Body of pancreas (tissue), 4 donors: Measurements from ENCODE around the gene RSPRY1. TPM values are rescaled to one million over a fixed set of nuclear protein-coding genes. Genes with fewer than 3 reads are reported as not detected.

Experiments used
- ATAC-seq: fragments of 150-250 bp; one replicate; pipeline ENCODE4 v1.9.1; 2016
- DNase-seq, 4 donors: peaks; one replicate each; pipeline ENCODE4 v3.0.0-alpha.2; 2019
- H3K27ac ChIP-seq, 4 donors: fragments of 200-600 bp; sonication (generic); 1 replicate in 3 of 4; 2 replicates in 1 of 4; pipeline versions ENCODE4 v1.5.1 to v1.6.1; 2016 to 2019; ENCODE audit warnings: mild to moderate bottlenecking in 1 of 4, mixed read lengths in 1 of 4, moderate library complexity in 1 of 4
- H3K27me3 ChIP-seq, 2 donors: fragments of 200-600 bp; sonication (generic); one replicate each; pipeline ENCODE4 v1.6.0; 2016; ENCODE audit warnings: mild to moderate bottlenecking in 1 of 2
- H3K36me3 ChIP-seq, 2 donors: fragments of 200-600 bp; sonication (generic); replicated peaks in 1 of 2; 2 replicates each; pipeline ENCODE4 v1.5.1; 2016; ENCODE audit warnings: low read depth in 2 of 2; ENCODE audit not compliant: insufficient read depth in 1 of 2
- H3K4me1 ChIP-seq: fragments of 200-600 bp; sonication (generic); one replicate; pipeline ENCODE4 v1.6.0; 2016
- H3K4me3 ChIP-seq, 2 donors: fragments of 200-600 bp; sonication (generic); 1 replicate in 1 of 2; 2 replicates in 1 of 2; pipeline ENCODE4 v1.5.1; 2016 to 2019
- H3K9me3 ChIP-seq, 3 donors: fragments of 200-600 bp; sonication (generic); 1 replicate in 2 of 3; 2 replicates in 1 of 3; pipeline ENCODE4 v1.5.1; 2016
- POLR2A ChIP-seq, 3 donors: fragments of 450-650 bp; IDR thresholded peaks; one replicate each; pipeline ENCODE4 v1.6.1; 2016; ENCODE audit warnings: antibody characterized with exemption in 3 of 3, mild to moderate bottlenecking in 2 of 3
- whole genome bisulfite sequencing, 2 donors: methylation state at CpG; one replicate each; pipeline ENCODE4 v1.1.5; 2017; 5-methylcytosine and 5-hydroxymethylcytosine counted together
- intact Hi-C: fragments of 100-400 bp; cut with DNase I; formaldehyde crosslinking; loops from one replicate; pipeline ENCODE4 v1.15.1; 2023
- total RNA-seq, 2 donors: library from RNA; depleted of rRNA; stranded (reverse); fragments of >200 nt; gene quantifications; one replicate each; pipeline ENCODE4 v1.1.0, GENCODE V29; 2016
- TF ChIP-seq, protein P1 (sequence below), 7 experiments: fragments of 450-650 bp in 4 of 7; fragments of 200-600 bp in 3 of 7; sonication (generic) in 3 of 7; IDR thresholded peaks; one replicate each; pipeline ENCODE4 v1.5.1; 2016 to 2019; ENCODE audit warnings: antibody characterized with exemption in 7 of 7

The RSPRY1 gene
- total RNA-seq, 2 donors from 2014 or later = 13.8 to 31.4 TPM

GRCh38 chr16:57140931-57141668 is 45.0 kb upstream of the RSPRY1 start:
- ATAC-seq = no peak
- DNase-seq = no peak
- Histone ChIP-seq H3K4me3 (no peak overlapping the region), H3K4me1 (no peaks in the 10 kb centered on the region), H3K27ac (no peak overlapping the region), H3K27me3 (no peaks in the 10 kb centered on the region), H3K9me3 (no peaks in the 10 kb centered on the region), H3K36me3 (no peaks in the 10 kb centered on the region)
- WGBS, 2 donors = 83 to 94% methylated on average over 4 to 6 of the region's 7 CpGs
- no peak for TF ChIP-seq POLR2A (IDR thresholded peaks at IDR 0.05)
- TF ChIP-seq, protein P1, sequence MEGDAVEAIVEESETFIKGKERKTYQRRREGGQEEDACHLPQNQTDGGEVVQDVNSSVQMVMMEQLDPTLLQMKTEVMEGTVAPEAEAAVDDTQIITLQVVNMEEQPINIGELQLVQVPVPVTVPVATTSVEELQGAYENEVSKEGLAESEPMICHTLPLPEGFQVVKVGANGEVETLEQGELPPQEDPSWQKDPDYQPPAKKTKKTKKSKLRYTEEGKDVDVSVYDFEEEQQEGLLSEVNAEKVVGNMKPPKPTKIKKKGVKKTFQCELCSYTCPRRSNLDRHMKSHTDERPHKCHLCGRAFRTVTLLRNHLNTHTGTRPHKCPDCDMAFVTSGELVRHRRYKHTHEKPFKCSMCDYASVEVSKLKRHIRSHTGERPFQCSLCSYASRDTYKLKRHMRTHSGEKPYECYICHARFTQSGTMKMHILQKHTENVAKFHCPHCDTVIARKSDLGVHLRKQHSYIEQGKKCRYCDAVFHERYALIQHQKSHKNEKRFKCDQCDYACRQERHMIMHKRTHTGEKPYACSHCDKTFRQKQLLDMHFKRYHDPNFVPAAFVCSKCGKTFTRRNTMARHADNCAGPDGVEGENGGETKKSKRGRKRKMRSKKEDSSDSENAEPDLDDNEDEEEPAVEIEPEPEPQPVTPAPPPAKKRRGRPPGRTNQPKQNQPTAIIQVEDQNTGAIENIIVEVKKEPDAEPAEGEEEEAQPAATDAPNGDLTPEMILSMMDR (IDR thresholded peaks at IDR 0.05) = no peak
- intact Hi-C loops = no loop called here

- Histone ChIP-seq H3K27me3 (no peaks in the 10 kb centered on the region), H3K9me3 (no peaks in the 10 kb centered on the region), H3K36me3 (no peaks in the 10 kb centered on the region), H3K4me1 (peaks cover 3% of the 10 kb centered on the region), H3K27ac (no peak overlapping the region), H3K4me3 (no peak overlapping the region)
- 80 to 84% methylated on average over 16 of the region's 16 CpGs for WGBS, 2 donors
- TF ChIP-seq, protein P1 (IDR thresholded peaks at IDR 0.05) = no peak
- TF ChIP-seq POLR2A (IDR thresholded peaks at IDR 0.05) = no peak
- DNase-seq (no peak), ATAC-seq (no peak)
- intact Hi-C loops = no loop called here
Measured at GRCh38 chr16:57141822-57142631, 44.1 kb upstream of the RSPRY1 start.

DNA sequence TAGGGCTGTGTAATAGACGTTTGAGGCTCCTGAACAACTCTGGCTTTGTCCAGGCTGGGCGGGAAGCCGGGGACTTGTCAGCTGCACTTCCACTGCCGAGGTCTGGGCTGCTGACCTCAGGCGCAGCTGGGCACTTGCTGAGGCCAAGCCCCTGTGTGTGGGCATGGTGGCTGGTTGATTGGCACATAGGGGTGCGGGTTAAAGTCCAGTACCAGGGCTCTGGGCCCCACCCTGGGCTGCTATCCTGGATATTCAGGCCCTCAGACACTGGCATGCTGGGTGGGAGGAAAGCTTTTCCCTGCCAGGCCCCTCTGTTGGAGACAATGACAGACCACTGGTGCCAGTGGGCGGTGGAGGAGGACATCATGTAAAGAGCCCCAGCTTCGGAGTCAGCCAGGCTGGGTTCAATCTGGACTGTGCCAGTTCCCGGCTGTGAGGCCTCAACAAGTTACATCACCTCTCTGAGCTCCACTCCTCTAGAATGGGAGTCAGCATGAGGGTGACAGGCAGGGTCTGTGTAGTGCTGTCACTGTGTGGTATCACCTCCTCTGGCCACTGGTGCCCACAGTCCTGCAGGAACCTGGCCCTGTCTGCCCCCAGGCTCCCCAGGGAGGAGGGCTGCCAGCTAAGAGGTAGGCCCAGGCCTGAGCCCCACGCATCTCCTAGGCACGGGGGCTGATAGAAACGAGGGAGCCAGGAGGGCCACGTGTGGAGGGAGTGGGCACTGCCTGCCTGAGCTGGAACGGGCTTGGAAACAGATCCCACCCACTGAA is 42.8 kb upstream of the RSPRY1 start:
- DNase-seq (no peak), ATAC-seq (no peak)
- no peaks in the 10 kb centered on the region for H3K27me3 ChIP-seq
- intact Hi-C loops = no loop called here
- no peaks in the 10 kb centered on the region for H3K36me3 ChIP-seq
- H3K4me3 ChIP-seq = no peak overlapping the region
- WGBS, 2 donors = 77 to 79% methylated on average over 6 to 14 of the region's 14 CpGs
- H3K27ac ChIP-seq = no peak overlapping the region
- H3K9me3 ChIP-seq = no peaks in the 10 kb centered on the region
- TF ChIP-seq POLR2A (IDR thresholded peaks at IDR 0.05) = no peak
- TF ChIP-seq, protein P1 (IDR thresholded peaks at IDR 0.05) = no peak
- peaks cover 16% of the 10 kb centered on the region for H3K4me1 ChIP-seq

- ATAC-seq (no peak), DNase-seq (no peak)
- 80% methylated on average over 1 of the region's 2 CpGs; no CpG with 5 or more reads in 1 of the 2 donors for WGBS, 2 donors
- Histone ChIP-seq H3K9me3 (no peaks in the 10 kb centered on the region), H3K36me3 (no peaks in the 10 kb centered on the region), H3K4me1 (peaks cover 16% of the 10 kb centered on the region), H3K27me3 (no peaks in the 10 kb centered on the region), H3K4me3 (no peak overlapping the region), H3K27ac (no peak overlapping the region)
- intact Hi-C loops = no loop called here
- TF ChIP-seq, protein P1 (IDR thresholded peaks at IDR 0.05) = no peak
- no peak for TF ChIP-seq POLR2A (IDR thresholded peaks at IDR 0.05)
Measured at GRCh38 chr16:57144027-57144426, 42.1 kb upstream of the RSPRY1 start.
